Caco-2 (cell line): ENCODE results near the gene APLN. TPM values are rescaled to one million over a fixed set of nuclear protein-coding genes. Genes with fewer than 3 reads are reported as not detected.

Experiments
- BruUV-seq: library from RNA; stranded (reverse); fragments of 400-500 nt; replicated peaks from 2 replicates; lab custom pipeline; 2021; lab: Mats Ljungman, UMichigan
- CTCF ChIA-PET: fragments of 300-600 bp; sonication (Branson Sonifier 250); formaldehyde crosslinking; loops from one replicate; lab custom pipeline; 2022; ENCODE audit warnings: antibody characterized with exemption; lab: Charles Lee
- POLR2A ChIA-PET: fragments of 300-600 bp; sonication (Branson Sonifier 250); formaldehyde crosslinking; loops from one replicate; lab custom pipeline; 2022; ENCODE audit warnings: antibody characterized with exemption; lab: Charles Lee
- DNase-seq, 2 experiments: peaks; one replicate each; pipeline versions ENCODE4 v3.0.0 to v3.0.0-alpha.2; 2020 to 2022
- H3K27me3 ChIP-seq: replicated peaks from 2 replicates; pipeline ENCODE4 v1.6.0; 2011; ENCODE audit warnings: low read length; ENCODE audit not compliant: control insufficient read depth, insufficient read depth
- H3K36me3 ChIP-seq: 2 replicates; pipeline ENCODE4 v1.5.1; 2011; ENCODE audit warnings: low read length; ENCODE audit not compliant: control insufficient read depth, insufficient read depth
- H3K4me1 ChIP-seq: fragments of 250-450 bp; sonication (Bioruptor Pico); 2 replicates; pipeline ENCODE4 v1.5.1; 2020; ENCODE audit warnings: mild to moderate bottlenecking
- H3K4me3 ChIP-seq: 2 replicates; pipeline ENCODE4 v1.5.1; 2011; ENCODE audit warnings: low read depth, mild to moderate bottlenecking, control low read depth, low read length
- H3K9me3 ChIP-seq: fragments of 250-450 bp; sonication (Bioruptor Pico); 2 replicates; pipeline ENCODE4 v1.5.1; 2020; ENCODE audit warnings: mild to moderate bottlenecking, moderate library complexity
- H3K27ac Mint-ChIP-seq: one replicate; pipeline ENCODE4 v1.8.0; 2022; ENCODE audit warnings: mixed read lengths; ENCODE audit not compliant: unreplicated experiment
- H3K27me3 Mint-ChIP-seq: one replicate; pipeline ENCODE4 v1.8.0; 2022; ENCODE audit warnings: mixed read lengths; ENCODE audit not compliant: insufficient read depth, unreplicated experiment
- H3K36me3 Mint-ChIP-seq: one replicate; pipeline ENCODE4 v1.8.0; 2022; ENCODE audit warnings: mild to moderate bottlenecking, mixed read lengths; ENCODE audit not compliant: insufficient read depth, unreplicated experiment
- H3K4me1 Mint-ChIP-seq: one replicate; pipeline ENCODE4 v1.8.0; 2022; ENCODE audit warnings: low read depth, mixed read lengths; ENCODE audit not compliant: unreplicated experiment
- H3K4me3 Mint-ChIP-seq: one replicate; pipeline ENCODE4 v1.8.0; 2022; ENCODE audit warnings: mild to moderate bottlenecking, moderate library complexity, mixed read lengths; ENCODE audit not compliant: unreplicated experiment
- H3K9me3 Mint-ChIP-seq: one replicate; pipeline ENCODE4 v1.8.0; 2022; ENCODE audit warnings: mixed read lengths; ENCODE audit not compliant: unreplicated experiment
- CTCF ChIP-seq, 2 experiments: fragments of 200-600 bp in 1 of 2; IDR thresholded peaks; 1 replicate in 1 of 2; 2 replicates in 1 of 2; pipeline versions ENCODE4 v1.5.1 to v1.8.0; 2011 to 2022; ENCODE audit warnings: antibody characterized with exemption in 1 of 2, control low read depth in 1 of 2, inconsistent platforms in 1 of 2, low read depth in 1 of 2, low read length in 1 of 2, mild to moderate bottlenecking in 1 of 2, moderate library complexity in 1 of 2; ENCODE audit not compliant: insufficient read depth in 1 of 2, severe bottlenecking in 1 of 2, unreplicated experiment in 1 of 2
- intact Hi-C: fragments of 100-400 bp; cut with micrococcal nuclease; formaldehyde crosslinking; loops from one replicate; pipeline ENCODE4 v1.10.0; 2022; ENCODE audit not compliant: unreplicated experiment
- total RNA-seq: library from RNA; stranded (reverse); gene quantifications from 2 replicates; pipeline ENCODE4 v1.2.3, GENCODE V29; 2022

Gene APLN
- total RNA-seq, 1 experiment from 2014 or later, result 0.20 TPM

DNA sequence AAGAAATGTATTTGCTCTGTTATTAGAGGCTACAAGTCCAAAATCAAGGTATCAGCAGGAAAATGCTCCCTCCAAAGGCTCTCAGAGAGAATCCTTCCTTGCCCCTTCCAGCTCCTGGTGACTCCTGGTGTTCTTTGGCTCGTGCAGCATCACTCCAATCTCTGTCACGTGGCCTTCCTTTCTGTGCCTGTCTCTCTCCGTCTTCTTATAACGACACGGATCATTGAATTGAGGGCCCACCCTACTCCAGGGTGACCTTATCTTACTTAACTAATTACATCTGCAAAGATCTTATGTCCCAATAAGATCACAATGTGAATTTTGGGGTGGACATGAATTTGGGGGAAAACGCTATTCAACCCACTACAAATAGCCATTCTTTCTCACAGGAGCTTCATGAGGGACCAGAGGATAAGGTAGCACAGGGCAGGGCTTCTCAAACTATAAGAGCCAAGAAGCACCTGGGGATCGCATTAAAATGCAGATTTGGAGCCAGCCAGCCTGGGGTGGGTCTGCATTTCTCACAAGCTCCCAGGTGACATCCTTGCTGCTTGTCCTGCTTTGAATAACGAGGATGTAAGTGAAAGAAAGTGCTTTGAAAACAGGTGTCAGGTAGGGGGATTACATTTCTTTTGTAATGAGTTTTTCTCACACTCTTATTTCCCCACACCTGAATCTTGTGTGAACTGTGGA lies 41.9 kb upstream of the APLN start:
- H3K36me3 ChIP-seq, result no peaks in the 10 kb centered on the region
- intact Hi-C loops, result no loop called here
- CTCF ChIA-PET, result no interaction called here
- H3K27ac Mint-ChIP-seq, result no peak overlapping the region
- no peak overlapping the region for H3K4me3 Mint-ChIP-seq
- 0 out of 2 replicates have a peak, but pooled peaks cover 8% of the 10 kb centered on the region for H3K4me1 ChIP-seq
- no peaks in the 10 kb centered on the region for H3K36me3 Mint-ChIP-seq
- H3K27me3 ChIP-seq, result no peaks in the 10 kb centered on the region
- H3K9me3 Mint-ChIP-seq, result no peaks in the 10 kb centered on the region
- POLR2A ChIA-PET, result no interaction called here
- no TSS peak for BruUV-seq
- no peak for TF ChIP-seq CTCF (IDR thresholded peaks at IDR 0.05; ENCODE audit: insufficient read depth in 1 of 2, low read depth in 1 of 2, low read length in 1 of 2, severe bottlenecking in 1 of 2, unreplicated experiment in 1 of 2)
- no peak for DNase-seq
- H3K27me3 Mint-ChIP-seq, result no peaks in the 10 kb centered on the region
- H3K4me1 Mint-ChIP-seq, result no peaks in the 10 kb centered on the region
- H3K9me3 ChIP-seq, result no peaks in the 10 kb centered on the region
- no peak overlapping the region for H3K4me3 ChIP-seq

DNA sequence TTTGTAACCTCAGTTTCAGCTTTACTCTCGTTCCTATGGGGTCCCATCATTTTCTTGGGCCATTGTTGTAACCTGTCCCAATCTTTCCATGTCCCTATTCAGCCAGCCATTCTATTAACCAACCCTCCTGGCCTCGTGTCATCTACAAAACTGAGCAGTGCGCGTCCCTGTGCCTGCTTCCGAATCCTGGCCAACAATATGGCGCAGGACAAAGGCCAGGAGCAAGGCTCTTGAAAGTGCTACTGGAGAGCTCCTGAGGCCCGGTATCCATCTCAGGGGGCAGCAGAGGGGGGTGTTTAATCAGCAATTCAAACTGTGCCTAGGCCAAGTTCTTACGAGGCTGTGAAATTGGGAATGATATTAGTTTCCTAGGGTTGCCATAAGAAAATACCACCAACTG lies 41.2 kb upstream of the APLN start:
- H3K4me3 ChIP-seq, result no peak overlapping the region
- Mint-ChIP-seq H3K9me3 (no peaks in the 10 kb centered on the region), H3K27me3 (no peaks in the 10 kb centered on the region), H3K4me1 (no peaks in the 10 kb centered on the region), H3K4me3 (no peak overlapping the region), H3K36me3 (no peaks in the 10 kb centered on the region), H3K27ac (no peak overlapping the region)
- H3K36me3 ChIP-seq, result no peaks in the 10 kb centered on the region
- TF ChIP-seq CTCF (IDR thresholded peaks at IDR 0.05; ENCODE audit: insufficient read depth in 1 of 2, low read depth in 1 of 2, low read length in 1 of 2, severe bottlenecking in 1 of 2, unreplicated experiment in 1 of 2), result no peak
- POLR2A ChIA-PET, result no interaction called here
- DNase-seq, result no peak
- no TSS peak for BruUV-seq
- intact Hi-C loops, result no loop called here
- H3K27me3 ChIP-seq, result no peaks in the 10 kb centered on the region
- H3K9me3 ChIP-seq, result no peaks in the 10 kb centered on the region
- CTCF ChIA-PET, result no interaction called here
- H3K4me1 ChIP-seq, result 0 out of 2 replicates have a peak, but pooled peaks cover 8% of the 10 kb centered on the region

- Mint-ChIP-seq H3K4me1 (no peaks in the 10 kb centered on the region), H3K36me3 (no peaks in the 10 kb centered on the region), H3K27me3 (no peaks in the 10 kb centered on the region), H3K27ac (no peak overlapping the region), H3K4me3 (no peak overlapping the region), H3K9me3 (no peaks in the 10 kb centered on the region)
- Histone ChIP-seq H3K4me3 (no peak overlapping the region), H3K9me3 (no peaks in the 10 kb centered on the region), H3K27me3 (no peaks in the 10 kb centered on the region), H3K4me1 (0 out of 2 replicates have a peak, but pooled peaks cover 8% of the 10 kb centered on the region), H3K36me3 (no peaks in the 10 kb centered on the region)
- ChIA-PET CTCF (no interaction called here), POLR2A (no interaction called here)
- intact Hi-C loops, result no loop called here
- DNase-seq, result no peak
- no TSS peak for BruUV-seq
- no peak for TF ChIP-seq CTCF (IDR thresholded peaks at IDR 0.05; ENCODE audit: insufficient read depth in 1 of 2, low read depth in 1 of 2, low read length in 1 of 2, severe bottlenecking in 1 of 2, unreplicated experiment in 1 of 2)
Measured at GRCh38 chrX:129695535-129695934, 40.8 kb upstream of the APLN start.
